GM19043 (cell line): ENCODE measurements around the gene SH3RF2.

Experiments
- ATAC-seq: cut with Tn5 transposase; IDR thresholded peaks from one replicate; pipeline ENCODE4 v1.9.1; 2021; ENCODE audit warnings: low read depth; ENCODE audit not compliant: unreplicated experiment

Gene SH3RF2

GRCh38 chr5:146032911-146033310 is 96.5 kb downstream of the SH3RF2 start:
- no peak for ATAC-seq

- ATAC-seq: no peak
These were observed 97.7 kb downstream of the SH3RF2 start for GRCh38 chr5:146034127-146034526.

GRCh38 chr5:146034605-146035004 is 98.2 kb downstream of the SH3RF2 start:
- no peak for ATAC-seq

DNA sequence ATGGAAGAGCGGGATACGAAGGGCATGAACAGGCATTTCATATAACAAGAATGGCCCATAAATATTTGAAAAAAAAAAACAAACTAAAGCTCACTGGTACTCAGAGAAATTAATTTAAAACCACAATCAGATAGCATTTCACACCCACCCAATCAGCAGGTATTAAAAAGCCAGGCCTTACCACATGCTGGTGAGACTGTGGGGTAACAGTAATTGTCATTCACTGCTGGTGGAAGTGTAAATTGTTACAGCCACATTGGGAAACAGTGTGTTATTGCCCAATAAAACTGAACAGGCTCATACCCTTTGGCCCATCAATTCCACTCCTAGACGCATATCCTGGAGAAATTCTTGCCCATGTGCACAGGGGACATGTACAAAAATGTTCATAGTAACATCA is 103.0 kb downstream of the SH3RF2 start:
- no peak for ATAC-seq

DNA sequence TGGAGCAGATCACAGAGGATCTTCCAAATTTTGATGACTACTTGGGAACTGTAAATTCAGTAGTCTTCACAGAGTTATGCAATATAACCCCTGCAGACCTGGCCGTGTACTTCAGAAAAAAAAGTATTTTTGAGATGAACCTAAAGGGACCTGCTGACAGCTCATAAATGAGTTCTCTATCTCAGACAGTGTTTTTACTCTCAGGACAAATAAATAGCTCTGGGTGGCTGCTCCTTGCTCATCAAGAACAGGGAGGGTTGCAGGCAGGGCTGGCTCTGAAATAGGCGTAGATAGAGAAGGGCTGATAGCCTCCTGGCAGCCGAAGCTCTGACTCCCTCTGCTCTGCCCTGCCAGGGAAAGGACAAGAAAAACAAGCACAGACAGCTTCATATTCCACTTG is 104.1 kb downstream of the SH3RF2 start:
- ATAC-seq: no peak

- peak; percentile 82 for ATAC-seq
These were observed 104.9 kb downstream of the SH3RF2 start for GRCh38 chr5:146041180-146041789.

- no peak for ATAC-seq
These were observed 106.4 kb downstream of the SH3RF2 start for GRCh38 chr5:146042628-146043279.

- ATAC-seq: no peak
These were observed 107.3 kb downstream of the SH3RF2 start for GRCh38 chr5:146043722-146044121.

GRCh38 chr5:146047396-146047795 is 111.0 kb downstream of the SH3RF2 start:
- no peak for ATAC-seq

DNA sequence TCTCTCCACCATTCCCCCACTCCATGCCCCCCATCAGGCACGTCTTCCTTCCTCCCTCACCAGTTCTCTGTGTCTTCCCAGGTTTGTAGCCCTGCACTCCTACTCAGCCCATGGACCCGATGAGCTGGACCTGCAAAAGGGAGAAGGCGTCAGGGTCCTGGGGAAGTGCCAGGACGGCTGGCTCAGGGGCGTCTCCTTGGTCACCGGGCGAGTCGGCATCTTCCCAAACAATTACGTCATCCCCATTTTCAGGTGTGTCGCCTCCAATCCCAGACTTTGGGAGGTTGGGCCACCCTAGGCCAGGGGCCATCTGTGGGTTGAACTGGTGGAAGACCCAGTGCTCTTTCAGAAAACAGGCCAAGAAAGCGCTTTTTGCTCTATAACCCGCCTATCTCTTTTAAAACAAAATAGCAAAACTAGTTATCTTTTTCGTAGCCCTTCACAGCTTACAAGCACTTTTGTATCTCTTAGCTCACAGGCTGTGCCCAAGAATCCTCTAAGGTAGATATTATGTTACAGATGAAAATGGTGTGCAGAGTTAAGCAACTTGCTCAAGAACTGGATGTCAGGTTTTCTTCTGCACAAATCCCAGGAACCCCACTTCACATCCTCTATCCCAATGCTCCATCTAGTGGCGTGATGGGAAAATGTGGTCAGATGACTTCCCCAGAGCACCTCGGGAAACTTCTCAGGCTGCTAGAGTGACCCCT is 112.8 kb downstream of the SH3RF2 start:
- no peak for ATAC-seq

DNA sequence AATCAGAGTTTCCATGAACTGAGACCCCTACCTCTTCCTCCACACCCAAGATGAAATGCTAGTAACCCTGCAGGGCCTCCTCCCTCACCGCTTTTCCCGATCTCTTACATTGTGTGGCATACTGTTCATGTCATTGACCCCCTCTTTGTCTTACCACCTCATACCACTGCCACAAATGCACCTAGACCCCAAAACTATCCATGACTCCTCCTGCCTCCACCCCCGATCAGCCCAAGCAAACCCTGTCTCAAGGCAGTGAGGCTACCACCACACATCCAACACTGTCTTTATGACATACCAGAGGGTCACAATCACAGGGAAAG is 113.3 kb downstream of the SH3RF2 start:
- ATAC-seq: no peak

DNA sequence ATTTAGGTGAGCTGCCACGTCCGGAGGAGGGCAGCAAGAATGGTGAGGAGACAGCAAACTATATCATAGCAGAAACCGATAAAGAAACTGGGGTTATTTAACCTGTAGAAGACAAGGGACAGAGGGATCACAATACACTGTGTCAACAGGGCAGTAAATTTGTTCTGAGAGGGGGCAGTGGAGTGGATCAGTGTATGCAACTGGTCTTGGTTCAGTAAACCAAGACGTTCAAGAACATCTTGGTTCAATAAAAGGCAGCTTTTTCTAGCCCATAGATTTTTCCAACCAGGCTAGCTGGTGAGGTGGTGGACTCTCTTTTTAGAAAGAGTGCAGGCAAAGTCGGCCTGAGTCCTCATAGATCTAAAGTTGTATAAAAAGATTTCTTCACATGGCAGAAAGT is 113.7 kb downstream of the SH3RF2 start:
- no peak for ATAC-seq

GRCh38 chr5:146051678-146052077 is 115.3 kb downstream of the SH3RF2 start:
- no peak for ATAC-seq

- no peak for ATAC-seq
These were observed 116.4 kb downstream of the SH3RF2 start for GRCh38 chr5:146052780-146053179.

DNA sequence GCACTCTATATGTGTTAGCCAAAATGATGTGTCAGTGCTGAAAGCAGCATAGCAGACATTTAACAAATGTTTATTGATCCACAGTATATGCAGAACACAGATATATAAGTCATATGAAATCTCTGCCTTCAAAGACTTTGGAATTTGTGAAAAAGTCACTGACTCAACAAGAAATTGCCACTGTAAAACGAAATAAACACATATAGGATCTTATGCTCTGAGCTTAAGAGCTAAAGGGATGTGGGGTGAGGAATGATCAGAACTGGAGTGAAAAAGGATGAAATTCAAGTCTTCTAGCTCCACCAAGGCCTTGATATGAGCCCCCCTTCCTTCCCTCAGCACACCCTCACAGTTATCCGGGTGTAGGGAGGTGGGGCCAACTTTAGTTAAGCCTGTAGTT is 119.1 kb downstream of the SH3RF2 start:
- ATAC-seq: no peak

DNA sequence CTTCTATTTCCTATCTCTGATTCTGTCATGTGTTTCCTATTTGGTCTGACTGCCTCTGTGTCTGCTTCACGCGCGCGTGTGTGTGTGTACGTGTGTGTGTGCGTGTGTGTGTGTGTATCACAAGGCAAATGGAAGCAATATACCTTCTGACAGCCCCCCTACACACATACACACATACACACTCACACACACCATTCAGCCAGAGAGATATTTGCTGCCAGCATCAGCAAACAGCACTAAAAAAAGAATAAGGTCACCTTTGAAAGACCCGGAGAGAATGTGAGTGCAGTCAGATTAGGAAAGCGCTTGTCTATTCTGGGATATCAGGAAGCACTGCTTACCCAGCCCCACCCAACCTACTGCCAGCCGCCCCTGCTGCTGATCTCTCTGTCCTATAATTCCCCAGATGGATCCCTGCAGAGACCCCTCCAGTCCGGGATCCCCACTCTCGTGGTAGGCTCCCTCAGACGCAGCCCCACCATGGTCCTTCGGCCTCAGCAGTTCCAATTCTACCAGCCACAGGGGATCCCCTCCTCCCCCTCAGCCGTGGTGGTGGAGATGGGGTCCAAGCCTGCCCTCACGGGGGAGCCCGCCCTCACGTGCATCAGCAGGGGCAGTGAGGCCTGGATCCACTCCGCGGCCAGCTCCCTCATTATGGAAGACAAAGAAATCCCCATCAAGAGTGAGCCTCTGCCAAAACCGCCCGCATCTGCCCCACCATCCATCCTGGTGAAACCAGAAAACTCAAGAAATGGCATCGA is 123.3 kb downstream of the SH3RF2 start:
- ATAC-seq: no peak

- no peak for ATAC-seq
These were observed 123.8 kb downstream of the SH3RF2 start for GRCh38 chr5:146060221-146060585.

GRCh38 chr5:146066968-146067367 is 130.6 kb downstream of the SH3RF2 start:
- ATAC-seq: no peak

GRCh38 chr5:146068206-146068605 is 131.8 kb downstream of the SH3RF2 start:
- ATAC-seq: no peak

GRCh38 chr5:146068977-146069779 is 132.8 kb downstream of the SH3RF2 start:
- peak; percentile 48 for ATAC-seq

GRCh38 chr5:146069780-146070099 is 133.4 kb downstream of the SH3RF2 start:
- peak; percentile 41 for ATAC-seq
